Skeletal muscle cell (primary cell): ENCODE results near the gene ZNF286A.
"Not testable (repeated sequence)": the region's sequence is repeated elsewhere in the genome, so short reads cannot be mapped to it uniquely, and the experiment has no call there.

ENCODE experiments used
- DNase-seq: peaks from one replicate; pipeline ENCODE4 v3.0.0-alpha.2; 2010; ENCODE audit warnings: low read depth
- H3K4me3 ChIP-seq: 2 replicates; pipeline ENCODE4 v1.5.1; 2011; ENCODE audit warnings: low read depth, mild to moderate bottlenecking, control low read depth, low read length, moderate library complexity

Gene ZNF286A

DNA sequence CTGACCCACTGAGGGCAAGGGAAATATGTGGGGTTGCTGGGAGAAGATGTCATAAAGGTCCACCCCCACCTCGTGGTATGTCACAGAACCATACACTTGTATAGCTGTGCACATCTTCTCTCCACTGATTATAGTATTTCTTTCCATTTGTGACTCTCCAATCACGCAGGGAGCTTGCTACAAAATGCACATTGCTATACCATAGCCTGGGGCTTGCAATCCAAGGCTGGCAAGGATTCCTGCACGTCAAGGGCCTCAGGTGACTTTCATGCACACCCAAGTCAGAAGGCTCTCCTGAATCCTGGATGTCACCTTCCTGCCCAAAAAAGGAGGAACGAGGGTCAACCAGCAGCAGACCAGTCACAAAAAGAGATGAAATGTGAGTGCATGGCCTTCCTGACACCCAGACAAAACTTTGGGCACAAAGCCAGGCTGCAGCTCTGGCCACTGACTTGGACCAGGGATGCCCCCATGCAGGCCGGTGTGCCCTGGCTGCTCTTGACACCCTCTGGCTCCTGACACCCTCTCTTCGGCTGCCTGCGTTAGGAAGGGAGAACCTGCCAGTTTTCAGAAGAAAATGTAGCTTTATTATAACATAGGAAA, 44.6 kb downstream of the ZNF286A start:
- DNase-seq, result no peak
- no peak overlapping the region for H3K4me3 ChIP-seq

DNA sequence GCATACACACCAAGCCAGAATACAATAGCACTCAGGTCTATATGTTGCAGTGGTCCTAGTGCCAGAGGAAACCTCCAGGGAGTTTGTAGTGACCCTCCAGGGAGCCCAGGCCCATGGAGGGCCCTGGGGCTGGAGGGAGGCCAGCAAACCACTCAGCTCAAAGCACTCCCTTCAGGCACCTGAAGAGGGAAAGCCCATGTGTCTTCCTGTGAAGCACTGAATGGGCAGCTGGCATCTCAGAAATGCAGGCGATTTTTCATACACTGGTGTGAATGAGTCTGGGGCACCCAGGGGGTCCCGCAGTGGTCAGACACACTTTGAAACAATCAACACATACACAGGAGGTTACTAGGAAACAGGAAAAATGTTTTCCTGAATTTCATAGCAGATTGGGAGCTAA, 45.3 kb downstream of the ZNF286A start:
- no peak for DNase-seq
- no peak overlapping the region for H3K4me3 ChIP-seq

DNA sequence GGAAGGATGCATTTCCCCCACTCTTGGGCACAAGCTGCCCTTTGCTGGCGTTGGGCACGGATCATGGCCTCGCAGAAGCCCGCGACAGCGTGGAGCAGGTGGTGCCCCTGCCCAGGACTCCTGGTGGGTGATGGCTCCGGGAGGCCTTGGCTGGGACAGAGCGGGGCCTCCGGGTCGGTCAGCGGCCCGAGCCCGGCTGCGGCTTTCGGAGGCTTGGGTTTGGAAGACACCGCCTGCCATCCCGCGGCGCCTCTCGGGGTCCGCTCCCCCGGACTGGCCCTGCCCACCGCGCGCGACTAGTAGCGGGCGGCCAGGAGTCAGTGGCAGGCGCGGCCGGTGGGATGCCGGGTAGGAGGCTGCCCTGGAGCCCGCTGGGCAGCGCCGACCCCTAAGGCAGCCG, 49.9 kb downstream of the ZNF286A start:
- DNase-seq, H3K4me3 ChIP-seq: not testable (repeated sequence)

DNA sequence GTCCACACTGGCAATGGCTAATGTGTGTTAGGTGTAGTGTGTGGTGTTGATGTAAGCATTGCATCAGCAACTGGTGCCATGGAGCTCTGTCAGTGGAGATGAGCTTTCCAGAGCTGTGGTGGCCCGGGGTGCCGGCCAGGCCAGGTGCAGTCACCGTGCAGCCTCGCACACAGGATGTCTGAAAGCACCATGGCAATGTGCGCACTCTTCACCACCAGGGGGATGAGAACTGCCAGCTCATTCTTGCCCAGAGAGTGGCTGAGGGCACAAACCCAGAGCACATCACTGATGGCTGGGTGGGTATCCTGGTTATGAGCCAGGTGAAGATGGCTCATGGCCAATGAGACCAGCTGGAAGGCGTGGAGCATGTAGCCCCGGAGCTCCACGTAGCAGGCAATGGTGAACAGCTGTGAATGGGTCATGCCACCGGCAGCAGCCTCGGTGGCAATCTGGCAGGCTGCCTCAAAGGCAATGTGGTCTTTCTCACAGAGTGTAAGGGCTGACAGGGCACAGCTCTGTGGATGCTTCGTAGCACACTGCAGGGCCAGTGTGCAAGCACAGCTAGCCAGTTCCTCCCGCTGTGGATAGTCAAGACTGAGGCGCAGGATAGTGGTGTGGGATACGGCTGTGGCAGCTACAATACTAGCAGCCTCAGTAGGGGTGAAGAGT, 69.4 kb downstream of the ZNF286A start:
- not testable (repeated sequence) for H3K4me3 ChIP-seq, DNase-seq
